Ishikawa (cell line): ENCODE results near the gene MAS1.

Source experiments
- EP300 ChIP-seq: IDR thresholded peaks from 2 replicates; pipeline ENCODE4 v1.6.1; 2012; ENCODE audit warnings: borderline replicate concordance
- TCF12 ChIP-seq: IDR thresholded peaks from 2 replicates; pipeline ENCODE4 v1.6.1; 2012; ENCODE audit warnings: low read depth
- YY1 ChIP-seq: IDR thresholded peaks from 2 replicates; pipeline ENCODE4 v1.6.1; 2012; ENCODE audit warnings: low read depth

DNA sequence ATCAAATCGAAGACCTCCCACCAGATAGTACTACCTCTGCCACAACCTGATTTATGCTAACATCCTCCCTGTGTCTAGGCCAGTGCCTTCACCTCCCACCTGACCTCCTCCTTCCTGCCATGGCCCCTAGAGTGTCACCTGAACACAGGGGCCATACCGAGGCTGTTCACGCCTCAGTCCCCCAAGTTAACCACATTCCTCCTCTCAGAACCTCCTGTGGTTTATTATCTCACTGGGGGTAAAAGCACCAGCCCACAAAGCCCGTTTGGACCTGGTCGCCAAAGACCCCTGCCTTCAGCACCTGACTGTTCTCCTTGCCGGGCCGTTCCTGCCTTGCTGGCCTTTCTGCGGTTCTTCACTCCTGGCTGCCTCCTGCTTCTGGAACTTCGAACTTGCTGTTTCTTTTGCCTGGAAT is 13.7 kb downstream of the MAS1 start:
- no peak for TF ChIP-seq YY1
- no peak for TF ChIP-seq TCF12
- TF ChIP-seq EP300 = no peak
